HG03378 (cell line): ENCODE data around the gene CDK12.

ENCODE experiments used
- ATAC-seq: cut with Tn5 transposase; IDR thresholded peaks from one replicate; pipeline ENCODE4 v1.9.1; 2021; ENCODE audit warnings: mild to moderate bottlenecking, moderate library complexity; ENCODE audit not compliant: unreplicated experiment

CDK12 gene

DNA sequence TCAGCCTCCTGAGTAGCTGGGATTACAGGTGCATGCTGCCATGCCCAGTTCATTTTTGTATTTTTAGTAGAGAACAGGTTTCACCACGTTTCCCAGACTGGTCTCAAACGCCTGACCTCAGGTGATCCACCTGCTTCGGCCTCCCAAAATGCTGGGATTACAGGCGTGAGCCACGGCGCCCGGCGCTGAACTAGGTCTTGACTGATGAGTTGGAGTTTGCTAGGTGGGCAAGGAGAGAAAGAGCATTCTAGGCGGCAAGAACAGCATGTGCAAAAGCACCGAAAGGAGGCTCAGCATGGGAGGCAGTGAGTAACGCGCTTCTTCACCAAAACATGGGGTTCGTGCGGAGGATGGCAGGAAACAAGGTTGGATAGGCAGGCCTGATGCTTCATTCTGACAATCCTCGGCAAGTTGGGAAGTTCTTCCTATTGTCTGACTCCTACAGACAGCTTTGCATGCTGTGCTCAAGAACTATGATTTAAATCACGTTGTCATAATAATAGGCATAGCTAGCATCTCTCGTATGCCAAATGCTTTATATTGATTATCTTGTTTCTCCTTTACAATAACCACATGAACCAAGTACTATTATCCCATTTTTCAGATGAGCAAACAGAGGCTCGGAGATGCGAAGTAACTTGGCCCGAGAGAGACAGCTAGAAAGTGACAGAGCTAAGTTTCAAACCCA, 119.9 kb downstream of the CDK12 start:
- no peak for ATAC-seq

- no peak for ATAC-seq
Observed at GRCh38 chr17:39581759-39582085, 120.4 kb downstream of the CDK12 start.

DNA sequence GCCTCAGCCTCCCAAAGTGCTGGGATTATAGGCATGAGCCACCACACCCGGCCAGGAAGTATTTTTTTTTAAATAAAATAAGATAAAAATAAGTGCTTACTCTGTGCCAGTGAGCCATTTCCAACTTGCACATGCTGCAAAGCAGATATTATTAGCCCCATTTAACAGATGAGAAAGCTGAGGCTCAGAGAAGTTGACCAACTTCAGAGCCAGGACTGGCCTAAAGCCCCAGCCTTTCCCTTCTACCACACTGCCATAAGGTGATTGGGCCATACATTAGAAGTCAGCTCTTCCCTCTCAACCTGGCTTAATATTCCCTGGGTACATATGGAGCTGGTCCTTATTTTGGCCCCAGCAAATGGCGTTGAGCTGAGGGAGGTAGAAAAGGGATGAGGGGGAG, 121.4 kb downstream of the CDK12 start:
- no peak for ATAC-seq
